OCI-LY1 (cell line): Measurements from ENCODE around the gene PDGFA.

Source experiments
- H2AFZ ChIP-seq: fragments of 200-600 bp; sonication (generic), shearing (Covaris generic); 2 replicates; pipeline ENCODE4 v1.6.0; 2014; ENCODE audit warnings: antibody characterized with exemption, mild to moderate bottlenecking, low read length
- H3F3A ChIP-seq: fragments of 200-600 bp; sonication (generic), shearing (Covaris generic); 2 replicates; pipeline ENCODE4 v1.6.0; 2014; ENCODE audit warnings: mild to moderate bottlenecking, antibody characterized with exemption, low read length, moderate library complexity; ENCODE audit not compliant: insufficient read depth
- H3K27ac ChIP-seq: fragments of 200-600 bp; sonication (generic); 2 replicates; pipeline ENCODE4 v1.5.1; 2014; ENCODE audit warnings: low read length, mixed run types, mild to moderate bottlenecking, low read depth; ENCODE audit not compliant: poor library complexity, severe bottlenecking
- H3K27me3 ChIP-seq: fragments of 200-600 bp; sonication (generic); 2 replicates; pipeline ENCODE4 v1.6.0; 2014; ENCODE audit warnings: antibody characterized with exemption, mild to moderate bottlenecking, low read length, moderate library complexity; ENCODE audit not compliant: insufficient read depth
- H3K36me3 ChIP-seq: fragments of 200-600 bp; sonication (generic); 2 replicates; pipeline ENCODE4 v1.6.1; 2014; ENCODE audit warnings: mild to moderate bottlenecking, antibody characterized with exemption, low read length, moderate library complexity, mixed read lengths; ENCODE audit not compliant: insufficient read depth
- H3K4me1 ChIP-seq: fragments of 200-600 bp; sonication (generic); 2 replicates; pipeline ENCODE4 v1.5.1; 2014; ENCODE audit warnings: mild to moderate bottlenecking, low read length, moderate library complexity; ENCODE audit not compliant: insufficient read depth, severe bottlenecking
- H3K4me2 ChIP-seq: fragments of 200-600 bp; sonication (generic), shearing (Covaris generic); 2 replicates; pipeline ENCODE4 v1.6.1; 2014; ENCODE audit warnings: low read length
- H3K4me3 ChIP-seq: fragments of 200-600 bp; sonication (generic); 2 replicates; pipeline ENCODE4 v1.5.1; 2014; ENCODE audit warnings: low read length, low read depth, mild to moderate bottlenecking, mixed read lengths; ENCODE audit not compliant: poor library complexity, severe bottlenecking
- H3K79me2 ChIP-seq: fragments of 200-600 bp; shearing (Covaris generic); 2 replicates; pipeline ENCODE4 v1.6.1; 2016; ENCODE audit warnings: mixed run types, low read length, mixed read lengths; ENCODE audit not compliant: insufficient read depth
- H3K9ac ChIP-seq: fragments of 200-600 bp; sonication (generic), shearing (Covaris generic); 2 replicates; pipeline ENCODE4 v1.6.1; 2014; ENCODE audit warnings: mild to moderate bottlenecking, low read length, mixed read lengths
- H3K9me2 ChIP-seq: fragments of 200-600 bp; sonication (generic), shearing (Covaris generic); 2 replicates; pipeline ENCODE4 v1.6.1; 2014; ENCODE audit warnings: low read depth, mild to moderate bottlenecking, low read length, mixed read lengths
- H3K9me3 ChIP-seq: fragments of 200-600 bp; shearing (Covaris generic); 2 replicates; pipeline ENCODE4 v1.6.1; 2014; ENCODE audit warnings: low read length, mixed read lengths
- H4K20me1 ChIP-seq: fragments of 200-600 bp; sonication (generic), shearing (Covaris generic); 2 replicates; pipeline ENCODE4 v1.6.0; 2016; ENCODE audit warnings: mild to moderate bottlenecking, low read length; ENCODE audit not compliant: insufficient read depth
- EZH2 ChIP-seq: fragments of 200-600 bp; sonication (generic), shearing (Covaris generic); IDR thresholded peaks from 2 replicates; pipeline ENCODE4 v1.8.0; 2017; ENCODE audit warnings: borderline replicate concordance, mixed run types, mild to moderate bottlenecking, antibody characterized with exemption, low read length, moderate library complexity, mixed read lengths
- TF ChIP-seq, protein P1 (sequence below): fragments of 200-600 bp; sonication (generic), shearing (Covaris generic); IDR thresholded peaks from 2 replicates; pipeline ENCODE4 v1.5.1; 2017; ENCODE audit warnings: mild to moderate bottlenecking, antibody characterized with exemption, low read length, moderate library complexity, mixed read lengths

Gene PDGFA

DNA sequence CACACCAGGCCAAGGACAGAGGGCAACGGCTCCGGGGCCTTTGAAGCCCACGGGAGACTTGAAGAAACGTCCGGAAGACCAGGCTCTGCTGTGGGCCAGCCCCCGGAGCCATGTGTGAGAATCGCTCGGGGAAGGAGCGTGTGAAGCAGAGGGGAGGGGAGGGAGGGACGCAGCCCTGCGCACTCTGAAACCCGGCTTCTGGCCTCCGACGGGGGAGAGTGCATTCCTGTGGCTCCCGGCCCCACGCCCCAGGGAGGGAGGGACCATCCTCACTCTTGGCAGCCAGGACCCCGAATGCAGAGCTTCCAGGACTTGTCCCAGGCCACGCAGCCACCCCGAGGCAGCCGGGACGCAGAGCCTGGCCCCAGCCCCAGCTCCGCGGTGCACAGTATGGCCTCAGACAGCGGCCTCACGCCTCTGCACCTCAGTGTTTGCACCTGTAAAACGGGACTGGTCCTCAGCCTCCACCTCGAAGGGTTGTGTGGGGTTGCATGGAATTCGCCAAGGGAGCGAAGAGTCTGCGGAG is 67.4 kb downstream of the PDGFA start:
- no peaks in the 10 kb centered on the region for H3K9me2 ChIP-seq
- TF ChIP-seq, protein P1, sequence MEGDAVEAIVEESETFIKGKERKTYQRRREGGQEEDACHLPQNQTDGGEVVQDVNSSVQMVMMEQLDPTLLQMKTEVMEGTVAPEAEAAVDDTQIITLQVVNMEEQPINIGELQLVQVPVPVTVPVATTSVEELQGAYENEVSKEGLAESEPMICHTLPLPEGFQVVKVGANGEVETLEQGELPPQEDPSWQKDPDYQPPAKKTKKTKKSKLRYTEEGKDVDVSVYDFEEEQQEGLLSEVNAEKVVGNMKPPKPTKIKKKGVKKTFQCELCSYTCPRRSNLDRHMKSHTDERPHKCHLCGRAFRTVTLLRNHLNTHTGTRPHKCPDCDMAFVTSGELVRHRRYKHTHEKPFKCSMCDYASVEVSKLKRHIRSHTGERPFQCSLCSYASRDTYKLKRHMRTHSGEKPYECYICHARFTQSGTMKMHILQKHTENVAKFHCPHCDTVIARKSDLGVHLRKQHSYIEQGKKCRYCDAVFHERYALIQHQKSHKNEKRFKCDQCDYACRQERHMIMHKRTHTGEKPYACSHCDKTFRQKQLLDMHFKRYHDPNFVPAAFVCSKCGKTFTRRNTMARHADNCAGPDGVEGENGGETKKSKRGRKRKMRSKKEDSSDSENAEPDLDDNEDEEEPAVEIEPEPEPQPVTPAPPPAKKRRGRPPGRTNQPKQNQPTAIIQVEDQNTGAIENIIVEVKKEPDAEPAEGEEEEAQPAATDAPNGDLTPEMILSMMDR, result no peak
- TF ChIP-seq EZH2, result no peak
- H3K4me1 ChIP-seq, result no peaks in the 10 kb centered on the region
- no peak overlapping the region for H3K9ac ChIP-seq
- H3K4me2 ChIP-seq, result no peak overlapping the region
- H3K27me3 ChIP-seq, result no peaks in the 10 kb centered on the region
- H3K9me3 ChIP-seq, result no peaks in the 10 kb centered on the region
- no peak overlapping the region for H3K4me3 ChIP-seq
- H3F3A ChIP-seq, result no peaks in the 10 kb centered on the region
- H3K27ac ChIP-seq, result no peak overlapping the region
- H2AFZ ChIP-seq, result no peak overlapping the region
- H4K20me1 ChIP-seq, result no peaks in the 10 kb centered on the region
- H3K79me2 ChIP-seq, result no peaks in the 10 kb centered on the region
- H3K36me3 ChIP-seq, result no peaks in the 10 kb centered on the region

DNA sequence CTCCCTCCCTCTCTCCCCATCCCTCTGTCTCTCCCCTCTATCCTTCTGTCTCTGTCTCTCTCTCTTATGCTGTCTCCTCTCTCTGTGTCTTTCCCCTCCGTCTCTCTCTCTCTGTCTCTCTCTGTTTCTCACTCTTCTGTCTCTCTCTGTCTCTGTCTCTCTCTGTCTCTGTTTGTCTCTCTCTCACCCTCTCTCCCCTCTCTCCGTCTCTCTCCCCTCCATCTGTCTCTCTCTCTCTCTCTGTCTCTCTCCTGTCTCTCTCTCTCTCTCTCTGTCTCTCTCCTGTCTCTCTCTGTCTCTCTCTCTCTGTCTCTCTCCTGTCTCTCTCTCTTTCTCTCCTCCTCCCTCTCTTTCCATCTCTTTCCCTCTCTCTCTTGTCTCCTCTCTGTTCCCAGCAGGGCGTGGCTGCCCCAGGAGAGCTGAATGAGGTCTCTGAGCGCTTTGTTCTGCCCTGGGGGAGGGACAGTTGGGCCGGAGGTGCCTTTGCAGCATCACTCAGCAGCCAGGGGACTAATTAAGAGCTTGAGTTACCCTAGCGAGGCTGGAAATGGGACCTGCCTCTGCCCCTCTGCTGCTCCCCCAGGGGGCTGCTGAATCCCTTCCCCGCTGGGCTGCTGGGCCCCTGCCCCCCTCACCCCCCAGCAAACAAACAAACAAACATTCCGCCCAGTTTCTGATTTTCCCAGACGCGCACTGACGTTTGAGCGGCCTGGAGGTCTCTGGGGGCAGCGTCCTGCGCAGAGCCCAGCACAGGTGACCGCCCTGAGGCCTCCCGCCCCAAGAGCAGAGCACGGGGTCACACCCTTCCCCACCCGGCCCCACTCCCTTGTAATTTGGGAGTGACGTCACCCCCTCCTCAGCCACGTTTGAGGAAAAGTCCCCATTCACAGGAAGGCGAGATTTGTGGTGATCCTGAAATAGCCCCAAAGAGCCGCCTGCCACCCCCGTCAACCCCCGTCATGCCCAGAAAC is 68.1 kb downstream of the PDGFA start:
- Histone ChIP-seq H3K4me1 (no peaks in the 10 kb centered on the region), H4K20me1 (no peaks in the 10 kb centered on the region), H3K4me3 (no peak overlapping the region), H3K4me2 (no peak overlapping the region), H3K79me2 (no peaks in the 10 kb centered on the region), H3F3A (no peaks in the 10 kb centered on the region), H2AFZ (no peak overlapping the region), H3K9me2 (no peaks in the 10 kb centered on the region), H3K27me3 (no peaks in the 10 kb centered on the region), H3K9ac (no peak overlapping the region), H3K9me3 (no peaks in the 10 kb centered on the region), H3K27ac (no peak overlapping the region), H3K36me3 (no peaks in the 10 kb centered on the region)
- TF ChIP-seq, protein P1, result no peak
- no peak for TF ChIP-seq EZH2

DNA sequence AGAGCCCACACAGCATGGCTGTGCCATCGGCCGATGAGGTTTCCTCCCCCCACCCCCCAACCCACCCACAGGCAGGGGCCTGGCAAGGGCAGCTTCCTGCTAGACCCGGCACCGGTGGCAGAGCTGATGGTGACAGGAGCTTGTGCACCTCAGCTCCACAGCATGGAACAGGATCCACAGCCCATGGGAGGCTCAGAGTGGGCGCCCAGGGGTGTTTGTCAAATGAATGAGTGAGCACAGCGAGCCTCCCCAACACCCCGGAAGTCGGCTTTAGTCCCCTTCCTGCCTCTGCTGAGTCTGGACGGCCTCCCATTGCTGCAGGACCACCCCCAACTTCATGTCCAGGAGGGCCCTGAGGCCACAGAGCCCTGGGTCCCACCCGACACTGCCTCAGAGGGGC is 68.9 kb downstream of the PDGFA start:
- Histone ChIP-seq H3K9ac (no peak overlapping the region), H2AFZ (no peak overlapping the region), H3K36me3 (no peaks in the 10 kb centered on the region)

More for the DNA sequence above, 68.9 kb downstream of the PDGFA start:
- Histone ChIP-seq H3K27me3 (no peaks in the 10 kb centered on the region), H3F3A (no peaks in the 10 kb centered on the region), H3K4me3 (no peak overlapping the region), H3K9me2 (no peaks in the 10 kb centered on the region), H3K4me1 (no peaks in the 10 kb centered on the region), H3K9me3 (no peaks in the 10 kb centered on the region), H4K20me1 (no peaks in the 10 kb centered on the region), H3K27ac (no peak overlapping the region), H3K4me2 (no peak overlapping the region), H3K79me2 (no peaks in the 10 kb centered on the region)
- no peak for TF ChIP-seq EZH2
- TF ChIP-seq, protein P1, result no peak
